H9 (cell line): ENCODE measurements around the gene FUS. TPM values are rescaled to one million over a fixed set of nuclear protein-coding genes. Genes with fewer than 3 reads are reported as not detected.

ENCODE experiments used
- DNase-seq: peaks from one replicate; pipeline ENCODE4 v3.0.0-alpha.2; 2017
- H2AFZ ChIP-seq: one replicate; pipeline ENCODE4 v1.6.1; 2013; ENCODE audit warnings: mild to moderate bottlenecking, low read length, control low read depth, moderate library complexity
- H2AK5ac ChIP-seq: 2 replicates; pipeline ENCODE4 v1.6.1; 2013; ENCODE audit warnings: low read length, control low read depth, mixed read lengths; ENCODE audit not compliant: insufficient read length
- H2BK120ac ChIP-seq: one replicate; pipeline ENCODE4 v1.6.1; 2013; ENCODE audit warnings: low read depth, mild to moderate bottlenecking, low read length, control low read depth, inconsistent platforms; ENCODE audit not compliant: poor library complexity, severe bottlenecking
- H2BK12ac ChIP-seq: 2 replicates; pipeline ENCODE4 v1.6.1; 2013; ENCODE audit warnings: low read length, control low read depth, mixed read lengths, low read depth; ENCODE audit not compliant: insufficient read length
- H2BK15ac ChIP-seq: 2 replicates; pipeline ENCODE4 v1.6.1; 2013; ENCODE audit warnings: low read depth, low read length, control low read depth
- H2BK20ac ChIP-seq: one replicate; pipeline ENCODE4 v1.6.1; 2013; ENCODE audit warnings: low read depth, mild to moderate bottlenecking, low read length, control low read depth, inconsistent platforms; ENCODE audit not compliant: poor library complexity, severe bottlenecking
- H2BK5ac ChIP-seq: 2 replicates; pipeline ENCODE4 v1.6.1; 2013; ENCODE audit warnings: low read length, control low read depth, mixed read lengths; ENCODE audit not compliant: insufficient read length
- H3K14ac ChIP-seq: 2 replicates; pipeline ENCODE4 v1.6.1; 2013; ENCODE audit warnings: low read length, control low read depth; ENCODE audit not compliant: insufficient read depth
- H3K18ac ChIP-seq: 2 replicates; pipeline ENCODE4 v1.6.1; 2013; ENCODE audit warnings: low read depth, mild to moderate bottlenecking, mixed read lengths, low read length, control low read depth; ENCODE audit not compliant: insufficient read length
- H3K23ac ChIP-seq: 2 replicates; pipeline ENCODE4 v1.6.1; 2013; ENCODE audit warnings: low read length, control low read depth, mixed read lengths, low read depth; ENCODE audit not compliant: insufficient read length
- H3K23me2 ChIP-seq: 2 replicates; pipeline ENCODE4 v1.6.1; 2013; ENCODE audit warnings: low read depth, mild to moderate bottlenecking, mixed read lengths, low read length, control low read depth; ENCODE audit not compliant: insufficient read length, poor library complexity, severe bottlenecking
- H3K27ac ChIP-seq: 2 replicates; pipeline ENCODE4 v1.5.1; 2013; ENCODE audit warnings: low read length, control low read depth, mixed read lengths, low read depth; ENCODE audit not compliant: insufficient read length
- H3K27me3 ChIP-seq: 2 replicates; pipeline ENCODE4 v1.6.1; 2013; ENCODE audit warnings: low read length, control low read depth, inconsistent platforms; ENCODE audit not compliant: insufficient read depth
- H3K4ac ChIP-seq: 2 replicates; pipeline ENCODE4 v1.6.1; 2013; ENCODE audit warnings: low read depth, mild to moderate bottlenecking, control low read depth, inconsistent platforms, low read length, moderate library complexity
- H3K4me1 ChIP-seq: 2 replicates; pipeline ENCODE4 v1.6.1; 2013; ENCODE audit warnings: low read length, control low read depth, inconsistent platforms; ENCODE audit not compliant: insufficient read depth
- H3K4me2 ChIP-seq: 2 replicates; pipeline ENCODE4 v1.6.1; 2013; ENCODE audit warnings: low read length, control low read depth, mixed read lengths; ENCODE audit not compliant: insufficient read length, insufficient read depth
- H3K56ac ChIP-seq: 2 replicates; pipeline ENCODE4 v1.6.1; 2013; ENCODE audit warnings: low read depth, mild to moderate bottlenecking, mixed read lengths, low read length, control low read depth; ENCODE audit not compliant: insufficient read length
- H3K79me1 ChIP-seq: 2 replicates; pipeline ENCODE4 v1.6.1; 2013; ENCODE audit warnings: low read depth, mild to moderate bottlenecking, moderate library complexity, low read length, control low read depth, inconsistent platforms; ENCODE audit not compliant: insufficient read depth, poor library complexity, severe bottlenecking
- H3K79me2 ChIP-seq: 2 replicates; pipeline ENCODE4 v1.6.1; 2013; ENCODE audit warnings: low read length, control low read depth, inconsistent platforms; ENCODE audit not compliant: insufficient read depth
- H3K9ac ChIP-seq: 2 replicates; pipeline ENCODE4 v1.6.1; 2013; ENCODE audit warnings: low read length, control low read depth, mixed read lengths; ENCODE audit not compliant: insufficient read length; ENCODE audit errors: extremely low read depth
- H3K9me3 ChIP-seq: one replicate; pipeline ENCODE4 v1.6.1; 2013; ENCODE audit warnings: low read depth, low read length, inconsistent platforms; ENCODE audit not compliant: control insufficient read depth
- H3T11ph ChIP-seq: one replicate; pipeline ENCODE4 v1.6.1; 2013; ENCODE audit warnings: mild to moderate bottlenecking, low read length, control low read depth, inconsistent platforms
- H4K20me1 ChIP-seq: one replicate; pipeline ENCODE4 v1.6.1; 2013; ENCODE audit not compliant: control insufficient read depth, insufficient read length, insufficient read depth
- H4K5ac ChIP-seq: 2 replicates; pipeline ENCODE4 v1.6.1; 2013; ENCODE audit warnings: low read depth, mild to moderate bottlenecking, mixed read lengths, low read length, control low read depth; ENCODE audit not compliant: insufficient read length
- H4K8ac ChIP-seq: replicated peaks from 2 replicates; pipeline ENCODE4 v1.6.1; 2013; ENCODE audit warnings: low read length, control low read depth, mixed read lengths, low read depth; ENCODE audit not compliant: insufficient read length
- H4K91ac ChIP-seq: 2 replicates; pipeline ENCODE4 v1.6.1; 2013; ENCODE audit warnings: low read depth, mild to moderate bottlenecking, moderate library complexity, mixed read lengths, low read length, control low read depth; ENCODE audit not compliant: insufficient read length
- H3K27ac Mint-ChIP-seq, 3 experiments: 2 replicates in 2 of 3; 3 replicates in 1 of 3; pipeline ENCODE4 v1.8.0; 2020 to 2021; ENCODE audit warnings: mixed read lengths in 3 of 3, mild to moderate bottlenecking in 1 of 3, moderate library complexity in 1 of 3
- H3K27me3 Mint-ChIP-seq: 2 replicates; pipeline ENCODE4 v1.8.0; 2021; ENCODE audit warnings: low read depth, mild to moderate bottlenecking, moderate library complexity, mixed read lengths
- H3K36me3 Mint-ChIP-seq, 3 experiments: 2 replicates in 2 of 3; 3 replicates in 1 of 3; pipeline ENCODE4 v1.8.0; 2020 to 2021; ENCODE audit warnings: low read depth in 3 of 3, mixed read lengths in 3 of 3; ENCODE audit not compliant: insufficient read depth in 1 of 3
- H3K4me1 Mint-ChIP-seq, 2 experiments: 2 replicates each; pipeline ENCODE4 v1.8.0; 2020; ENCODE audit warnings: mixed read lengths in 2 of 2
- H3K4me3 Mint-ChIP-seq, 2 experiments: 2 replicates in 1 of 2; 3 replicates in 1 of 2; pipeline ENCODE4 v1.8.0; 2020 to 2021; ENCODE audit warnings: mild to moderate bottlenecking in 2 of 2, mixed read lengths in 2 of 2, moderate library complexity in 1 of 2
- H3K9me3 Mint-ChIP-seq, 2 experiments: 2 replicates in 1 of 2; 3 replicates in 1 of 2; pipeline ENCODE4 v1.8.0; 2020; ENCODE audit warnings: mild to moderate bottlenecking in 2 of 2, mixed read lengths in 2 of 2, moderate library complexity in 1 of 2
- WGBS: extraction: QIAGEN DNeasy Blood & Tissue Kit; methylation state at CpG from one replicate; pipeline ENCODE4 v1.1.7; 2013; ENCODE audit warnings: missing lambda C conversion rate, low lambda C conversion rate, mixed read lengths; ENCODE audit not compliant: insufficient read length; ENCODE audit errors: extremely low coverage; 5-methylcytosine and 5-hydroxymethylcytosine counted together
- total RNA-seq: library from RNA; stranded (reverse); gene quantifications from 2 replicates; pipeline ENCODE4 v1.2.1, GENCODE V29; 2021
- TF ChIP-seq, protein P1 (sequence below): fragments of 200-600 bp; sonication (generic); conservative IDR thresholded peaks from 3 replicates; pipeline ENCODE4 v1.8.0; 2021; ENCODE audit warnings: antibody characterized with exemption, mild to moderate bottlenecking

The FUS gene
- total RNA-seq, 1 experiment from 2014 or later, result 1,034 TPM

DNA sequence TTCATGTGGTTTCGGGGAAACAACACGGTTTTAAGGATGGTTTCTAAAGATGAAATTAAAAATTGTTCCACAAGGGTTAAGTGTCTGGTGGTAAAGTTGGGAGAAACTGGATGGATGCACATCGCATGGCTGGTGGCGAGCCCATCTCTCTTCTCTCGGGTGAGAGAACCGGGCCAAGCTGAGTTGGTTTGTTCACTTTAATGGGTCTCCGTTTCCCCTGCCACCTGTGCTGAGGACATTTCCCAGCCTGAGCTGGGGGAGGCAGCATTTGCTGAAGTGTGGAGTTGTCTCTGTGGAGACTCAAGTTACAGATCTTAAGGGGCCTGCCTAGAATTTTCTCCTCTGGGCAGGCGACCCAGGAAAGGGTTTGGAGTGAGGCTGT is 7.9 kb downstream of the FUS start:
- Mint-ChIP-seq H3K27ac (no peak overlapping the region), H3K36me3 (peaks cover 95 to 100% (median 99%) of the 10 kb centered on the region in 3 experiments), H3K9me3 (no peaks in the 10 kb centered on the region; a peak in 1 of 5 replicates), H3K27me3 (peaks cover 4% of the 10 kb centered on the region; the same call in 1 of the 2 replicates), H3K4me3 (no peak overlapping the region), H3K4me1 (peaks cover 17 to 23% of the 10 kb centered on the region in 2 experiments)
- Histone ChIP-seq H4K8ac (no peak overlapping the region), H3K4me2 (no peak overlapping the region), H2AK5ac (no peak overlapping the region), H3K14ac (no peak overlapping the region), H2BK20ac (no peak overlapping the region), H2AFZ (no peak overlapping the region), H2BK12ac (no peak overlapping the region), H3T11ph (no peak overlapping the region), H3K4ac (no peak overlapping the region), H3K79me1 (peaks cover 19% of the 10 kb centered on the region), H3K27ac (no peak overlapping the region), H3K23me2 (no peaks in the 10 kb centered on the region), H4K20me1 (no peaks in the 10 kb centered on the region), H3K79me2 (peaks cover 21% of the 10 kb centered on the region), H4K5ac (no peak overlapping the region), H3K9me3 (no peaks in the 10 kb centered on the region), H3K18ac (no peak overlapping the region), H3K4me1 (no peaks in the 10 kb centered on the region), H3K27me3 (no peaks in the 10 kb centered on the region), H2BK15ac (no peak overlapping the region), H3K56ac (no peak overlapping the region), H3K9ac (no peak overlapping the region), H2BK120ac (no peak overlapping the region), H4K91ac (no peak overlapping the region), H3K23ac (no peak overlapping the region), H2BK5ac (no peak overlapping the region)
- no CpG with 5 or more reads among the region's 8 CpGs for WGBS
- TF ChIP-seq, protein P1, sequence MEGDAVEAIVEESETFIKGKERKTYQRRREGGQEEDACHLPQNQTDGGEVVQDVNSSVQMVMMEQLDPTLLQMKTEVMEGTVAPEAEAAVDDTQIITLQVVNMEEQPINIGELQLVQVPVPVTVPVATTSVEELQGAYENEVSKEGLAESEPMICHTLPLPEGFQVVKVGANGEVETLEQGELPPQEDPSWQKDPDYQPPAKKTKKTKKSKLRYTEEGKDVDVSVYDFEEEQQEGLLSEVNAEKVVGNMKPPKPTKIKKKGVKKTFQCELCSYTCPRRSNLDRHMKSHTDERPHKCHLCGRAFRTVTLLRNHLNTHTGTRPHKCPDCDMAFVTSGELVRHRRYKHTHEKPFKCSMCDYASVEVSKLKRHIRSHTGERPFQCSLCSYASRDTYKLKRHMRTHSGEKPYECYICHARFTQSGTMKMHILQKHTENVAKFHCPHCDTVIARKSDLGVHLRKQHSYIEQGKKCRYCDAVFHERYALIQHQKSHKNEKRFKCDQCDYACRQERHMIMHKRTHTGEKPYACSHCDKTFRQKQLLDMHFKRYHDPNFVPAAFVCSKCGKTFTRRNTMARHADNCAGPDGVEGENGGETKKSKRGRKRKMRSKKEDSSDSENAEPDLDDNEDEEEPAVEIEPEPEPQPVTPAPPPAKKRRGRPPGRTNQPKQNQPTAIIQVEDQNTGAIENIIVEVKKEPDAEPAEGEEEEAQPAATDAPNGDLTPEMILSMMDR, result no peak
- no peak for DNase-seq
